ENCODE results near the gene TUNAR. TPM values are rescaled to one million over a fixed set of nuclear protein-coding genes. Genes with fewer than 3 reads are reported as not detected.

The TUNAR gene
- total RNA-seq, 2 experiments from 2014 or later: 0.17 to 0.54 TPM

GRCh38 chr14:95869776-95870175 lies 6.9 kb upstream of the TUNAR start:
- CTCF ChIA-PET (ENCODE audit: unreplicated experiment): no interaction called here
- BruUV-seq (replicated peaks): no TSS peak
- H3K9me3 ChIP-seq (ENCODE audit: low read length): no peaks in the 10 kb centered on the region
- no peak overlapping the region for H2AFZ ChIP-seq (ENCODE audit: low read length)
- POLR2A ChIA-PET: interaction anchor here (0.8 kb wide), 1 partner anchor 94 kb away, joined by 4 read pairs; no protein-coding TSS in a partner anchor
- TF ChIP-seq CTCF (conservative IDR thresholded peaks at IDR 0.05; ENCODE audit: low read length): no peak
- TF ChIP-seq EZH2phosphoT487 (IDR thresholded peaks at IDR 0.05; ENCODE audit: borderline replicate concordance, low read depth, low read length): no peak
- no peaks in the 10 kb centered on the region for H3K79me2 ChIP-seq (ENCODE audit: insufficient read depth, low read depth, low read length)
- intact Hi-C loops (cut with micrococcal nuclease; ENCODE audit: unreplicated experiment): no loop called here
- no peaks in the 10 kb centered on the region for H3K4me1 ChIP-seq (ENCODE audit: insufficient read depth, low read length, poor library complexity, severe bottlenecking)
- H4K20me1 ChIP-seq (ENCODE audit: insufficient read depth, low read length): no peaks in the 10 kb centered on the region
- H3K36me3 ChIP-seq (ENCODE audit: insufficient read depth, low read length): no peaks in the 10 kb centered on the region
- DNase-seq (ENCODE audit: low spot score): no peak
- no peak overlapping the region for H3K4me3 ChIP-seq (ENCODE audit: low read depth, low read length, poor library complexity, severe bottlenecking)
- H3K4me2 ChIP-seq (ENCODE audit: low read length): no peak overlapping the region
- H3K9me2 ChIP-seq (ENCODE audit: insufficient read depth, low read length): no peaks in the 10 kb centered on the region
- H3K27ac ChIP-seq (ENCODE audit: low read depth, low read length, poor library complexity, severe bottlenecking): no peak overlapping the region

- CTCF ChIA-PET (ENCODE audit: unreplicated experiment): interaction anchor here (0.6 to 1.2 kb wide), 2 partner anchors 9 to 1043 kb away, joined by 3 to 8 read pairs; no protein-coding TSS in a partner anchor
- intact Hi-C loops (cut with micrococcal nuclease; ENCODE audit: unreplicated experiment): no loop called here
- DNase-seq (ENCODE audit: low spot score): no peak
- TF ChIP-seq CTCF (conservative IDR thresholded peaks at IDR 0.05; ENCODE audit: low read length): no peak
- TF ChIP-seq EZH2phosphoT487 (IDR thresholded peaks at IDR 0.05; ENCODE audit: borderline replicate concordance, low read depth, low read length): no peak
- Histone ChIP-seq H3K36me3 (ENCODE audit: insufficient read depth, low read length) (no peaks in the 10 kb centered on the region), H3K79me2 (ENCODE audit: insufficient read depth, low read depth, low read length) (no peaks in the 10 kb centered on the region), H3K9me2 (ENCODE audit: insufficient read depth, low read length) (no peaks in the 10 kb centered on the region), H3K27ac (ENCODE audit: low read depth, low read length, poor library complexity, severe bottlenecking) (no peak overlapping the region), H4K20me1 (ENCODE audit: insufficient read depth, low read length) (no peaks in the 10 kb centered on the region), H3K4me3 (ENCODE audit: low read depth, low read length, poor library complexity, severe bottlenecking) (no peak overlapping the region), H3K9me3 (ENCODE audit: low read length) (no peaks in the 10 kb centered on the region), H3K4me2 (ENCODE audit: low read length) (no peak overlapping the region), H2AFZ (ENCODE audit: low read length) (no peak overlapping the region), H3K4me1 (ENCODE audit: insufficient read depth, low read length, poor library complexity, severe bottlenecking) (no peaks in the 10 kb centered on the region)
- BruUV-seq (replicated peaks): no TSS peak
- POLR2A ChIA-PET: interaction anchor here (0.8 to 1.5 kb wide), 4 partner anchors 8 to 93 kb away, joined by 3 to 4 read pairs (median 4); no protein-coding TSS in a partner anchor
Observed at GRCh38 chr14:95870772-95871171, 5.9 kb upstream of the TUNAR start.

- intact Hi-C loops (cut with micrococcal nuclease; ENCODE audit: unreplicated experiment): no loop called here
- Histone ChIP-seq H3K36me3 (ENCODE audit: insufficient read depth, low read length) (no peaks in the 10 kb centered on the region), H3K4me3 (ENCODE audit: low read depth, low read length, poor library complexity, severe bottlenecking) (no peak overlapping the region), H3K4me1 (ENCODE audit: insufficient read depth, low read length, poor library complexity, severe bottlenecking) (no peaks in the 10 kb centered on the region), H3K27ac (ENCODE audit: low read depth, low read length, poor library complexity, severe bottlenecking) (no peak overlapping the region), H3K9me2 (ENCODE audit: insufficient read depth, low read length) (no peaks in the 10 kb centered on the region), H3K9me3 (ENCODE audit: low read length) (no peaks in the 10 kb centered on the region), H2AFZ (ENCODE audit: low read length) (no peak overlapping the region), H4K20me1 (ENCODE audit: insufficient read depth, low read length) (no peaks in the 10 kb centered on the region), H3K4me2 (ENCODE audit: low read length) (no peak overlapping the region), H3K79me2 (ENCODE audit: insufficient read depth, low read depth, low read length) (no peaks in the 10 kb centered on the region)
- no peak for DNase-seq (ENCODE audit: low spot score)
- no TSS peak for BruUV-seq (replicated peaks)
- CTCF ChIA-PET (ENCODE audit: unreplicated experiment): interaction anchor here (1.2 kb wide), 1 partner anchor 9 kb away, joined by 3 read pairs; no protein-coding TSS in a partner anchor
- TF ChIP-seq CTCF (conservative IDR thresholded peaks at IDR 0.05; ENCODE audit: low read length): no peak
- TF ChIP-seq EZH2phosphoT487 (IDR thresholded peaks at IDR 0.05; ENCODE audit: borderline replicate concordance, low read depth, low read length): no peak
- POLR2A ChIA-PET: interaction anchor here (1.0 to 1.5 kb wide), 3 partner anchors 9 to 34 kb away, joined by 3 to 4 read pairs (median 3); no protein-coding TSS in a partner anchor
Observed at GRCh38 chr14:95871531-95871930, 5.1 kb upstream of the TUNAR start.

Measured in OCI-LY7 (cell line).